ENCODE measurements around the gene PPP2R3A. TPM values are rescaled to one million over a fixed set of nuclear protein-coding genes. Genes with fewer than 3 reads are reported as not detected.

PPP2R3A gene
- total RNA-seq, 2 donors from 2014 or later, result 0.11 to 0.24 TPM

GRCh38 chr3:136196401-136197158 lies 231.1 kb downstream of the PPP2R3A start:
- no peaks in the 10 kb centered on the region for H3K27me3 Mint-ChIP-seq
- H3K27ac Mint-ChIP-seq, result peak overlapping the region; percentile 95
- H3K36me3 Mint-ChIP-seq, result peaks cover 25% of the 10 kb centered on the region
- DNase-seq (ENCODE audit: low spot score) (peak; percentile 100), ATAC-seq (peak; percentile 86 to 91)
- no peaks in the 10 kb centered on the region for H3K9me3 Mint-ChIP-seq
- peaks cover 40 to 59% of the 10 kb centered on the region in 2 donors for H3K4me1 Mint-ChIP-seq (ENCODE audit: low read depth in 2 of 2)
- peak overlapping the region; percentile 96 for H3K4me3 Mint-ChIP-seq

- H3K4me3 Mint-ChIP-seq, result peak overlapping the region; percentile 96
- H3K27ac Mint-ChIP-seq, result peak overlapping the region; percentile 95
- no peak for DNase-seq (ENCODE audit: low spot score)
- peaks cover 33 to 52% of the 10 kb centered on the region in 2 donors for H3K4me1 Mint-ChIP-seq (ENCODE audit: low read depth in 2 of 2)
- no peaks in the 10 kb centered on the region for H3K9me3 Mint-ChIP-seq
- H3K27me3 Mint-ChIP-seq, result no peaks in the 10 kb centered on the region
- no peak for ATAC-seq
- peaks cover 22% of the 10 kb centered on the region for H3K36me3 Mint-ChIP-seq
Measured at GRCh38 chr3:136197159-136197793, 231.7 kb downstream of the PPP2R3A start.

Other genes starting within 250 kb of the PPP2R3A start
- gene MSL2, start 230.6 kb downstream of the PPP2R3A start, total RNA-seq, result 10 to 100 TPM; 48.7 to 57.6 TPM